ENCODE data around the gene CUBN. TPM values are rescaled to one million over a fixed set of nuclear protein-coding genes. Genes with fewer than 3 reads are reported as not detected.

Gene CUBN
- total and polyA plus RNA-seq, 9 of the 15 experiments (the other 6 are each of a cell fraction or from before 2014, with no cell fraction given) = 0.04 to 0.33 (median 0.09) TPM

- ChIA-PET POLR2A (no interaction called here), CTCF (ENCODE audit: low intra/inter-chr PET ratio) (no interaction called here)
- no peaks in the 10 kb centered on the region for H3K79me2 ChIP-seq (ENCODE audit: control insufficient read depth, insufficient read depth, low read length)
- H3K27me3 ChIP-seq (ENCODE audit: control insufficient read depth in 2 of 2, insufficient read depth in 2 of 2, low read length in 2 of 2) = no peaks in the 10 kb centered on the region
- FAIRE-seq (peak; percentile 61), DNase-seq (ENCODE audit: extremely low read depth in 1 of 4, low spot score in 3 of 4) (peak; percentile 20 to 72 (median 37)), ATAC-seq (peak; percentile 86)
- H3K9me1 ChIP-seq (ENCODE audit: control insufficient read depth, insufficient read depth, low read length) = no peaks in the 10 kb centered on the region
- BruUV-seq (replicated peaks) = no TSS peak
- intact Hi-C loops (cut with micrococcal nuclease) = loop anchor here (5.0 to 10.0 kb wide), 3 partner anchors 51 to 194 kb away; no protein-coding TSS in a partner anchor
- WGBS (ENCODE audit: insufficient coverage, low coverage, missing lambda C conversion rate) = 49% methylated on average over 8 of the region's 8 CpGs
- no peak overlapping the region for H3K27ac ChIP-seq (ENCODE audit: extremely low read depth, low read depth, low read length)
- H4K20me1 ChIP-seq (replicated peaks; ENCODE audit: control insufficient read depth, insufficient read depth, low read length) = no peaks in the 10 kb centered on the region
- in situ Hi-C loops (cut with MboI) = no loop called here
- H3K4me2 ChIP-seq (ENCODE audit: insufficient read depth, low read length) = no peak overlapping the region
- no peaks in the 10 kb centered on the region for H3K9me3 ChIP-seq (replicated peaks; ENCODE audit: control insufficient read depth, insufficient read depth, low read depth, low read length)
- peak overlapping the region; percentile 23; the same call in 1 of the 2 replicates for H2AFZ ChIP-seq (ENCODE audit: low read depth, low read length)
- H3K9ac ChIP-seq (ENCODE audit: insufficient read depth in 1 of 2, low read depth in 2 of 2, low read length in 2 of 2) = no peak overlapping the region
- H3K36me3 ChIP-seq (ENCODE audit: control insufficient read depth, insufficient read depth, low read length) = no peaks in the 10 kb centered on the region
- no peak overlapping the region for H3K4me3 ChIP-seq
- peaks cover 0 to 6% of the 10 kb centered on the region in 2 experiments; a peak in 1 of 5 replicates for H3K4me1 ChIP-seq (replicated peaks in 1 of 2; ENCODE audit: control insufficient read depth in 2 of 2, insufficient read depth in 2 of 2, low read length in 2 of 2)
- TF ChIP-seq TCF15 (CRISPR knock-in tag; IDR thresholded peaks at IDR 0.05) (no peak), CXXC5 (CRISPR knock-in tag; IDR thresholded peaks at IDR 0.05) (no peak), ZNF780A (CRISPR knock-in tag; IDR thresholded peaks at IDR 0.05) (no peak), MEIS2 (IDR thresholded peaks at IDR 0.05; ENCODE audit: partially characterized antibody) (peak; percentile 70), SMARCB1 (IDR thresholded peaks at IDR 0.05; ENCODE audit: insufficient read length, low read depth) (no peak), ZNF133 (CRISPR knock-in tag; IDR thresholded peaks at IDR 0.05) (no peak), ZNF785 (CRISPR knock-in tag; IDR thresholded peaks at IDR 0.05) (no peak), ZNF41 (CRISPR knock-in tag; conservative IDR thresholded peaks at IDR 0.05) (no peak), MEF2A (IDR thresholded peaks at IDR 0.05; ENCODE audit: control insufficient read depth, low read depth, low read length) (no peak), FIP1L1 (IDR thresholded peaks at IDR 0.05; ENCODE audit: low read depth, low read length, poor library complexity, severe bottlenecking) (no peak), PML (IDR thresholded peaks at IDR 0.05; ENCODE audit: low read length) (no peak)
- TF ChIP-seq, protein P1, sequence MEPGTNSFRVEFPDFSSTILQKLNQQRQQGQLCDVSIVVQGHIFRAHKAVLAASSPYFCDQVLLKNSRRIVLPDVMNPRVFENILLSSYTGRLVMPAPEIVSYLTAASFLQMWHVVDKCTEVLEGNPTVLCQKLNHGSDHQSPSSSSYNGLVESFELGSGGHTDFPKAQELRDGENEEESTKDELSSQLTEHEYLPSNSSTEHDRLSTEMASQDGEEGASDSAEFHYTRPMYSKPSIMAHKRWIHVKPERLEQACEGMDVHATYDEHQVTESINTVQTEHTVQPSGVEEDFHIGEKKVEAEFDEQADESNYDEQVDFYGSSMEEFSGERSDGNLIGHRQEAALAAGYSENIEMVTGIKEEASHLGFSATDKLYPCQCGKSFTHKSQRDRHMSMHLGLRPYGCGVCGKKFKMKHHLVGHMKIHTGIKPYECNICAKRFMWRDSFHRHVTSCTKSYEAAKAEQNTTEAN (CRISPR knock-in tag; IDR thresholded peaks at IDR 0.05) = no peak
- TF ChIP-seq, protein P2, sequence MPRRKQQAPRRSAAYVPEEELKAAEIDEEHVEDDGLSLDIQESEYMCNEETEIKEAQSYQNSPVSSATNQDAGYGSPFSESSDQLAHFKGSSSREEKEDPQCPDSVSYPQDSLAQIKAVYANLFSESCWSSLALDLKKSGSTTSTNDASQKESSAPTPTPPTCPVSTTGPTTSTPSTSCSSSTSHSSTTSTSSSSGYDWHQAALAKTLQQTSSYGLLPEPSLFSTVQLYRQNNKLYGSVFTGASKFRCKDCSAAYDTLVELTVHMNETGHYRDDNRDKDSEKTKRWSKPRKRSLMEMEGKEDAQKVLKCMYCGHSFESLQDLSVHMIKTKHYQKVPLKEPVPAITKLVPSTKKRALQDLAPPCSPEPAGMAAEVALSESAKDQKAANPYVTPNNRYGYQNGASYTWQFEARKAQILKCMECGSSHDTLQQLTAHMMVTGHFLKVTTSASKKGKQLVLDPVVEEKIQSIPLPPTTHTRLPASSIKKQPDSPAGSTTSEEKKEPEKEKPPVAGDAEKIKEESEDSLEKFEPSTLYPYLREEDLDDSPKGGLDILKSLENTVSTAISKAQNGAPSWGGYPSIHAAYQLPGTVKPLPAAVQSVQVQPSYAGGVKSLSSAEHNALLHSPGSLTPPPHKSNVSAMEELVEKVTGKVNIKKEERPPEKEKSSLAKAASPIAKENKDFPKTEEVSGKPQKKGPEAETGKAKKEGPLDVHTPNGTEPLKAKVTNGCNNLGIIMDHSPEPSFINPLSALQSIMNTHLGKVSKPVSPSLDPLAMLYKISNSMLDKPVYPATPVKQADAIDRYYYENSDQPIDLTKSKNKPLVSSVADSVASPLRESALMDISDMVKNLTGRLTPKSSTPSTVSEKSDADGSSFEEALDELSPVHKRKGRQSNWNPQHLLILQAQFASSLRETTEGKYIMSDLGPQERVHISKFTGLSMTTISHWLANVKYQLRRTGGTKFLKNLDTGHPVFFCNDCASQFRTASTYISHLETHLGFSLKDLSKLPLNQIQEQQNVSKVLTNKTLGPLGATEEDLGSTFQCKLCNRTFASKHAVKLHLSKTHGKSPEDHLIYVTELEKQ (CRISPR knock-in tag; IDR thresholded peaks at IDR 0.05) = no peak
These were observed 178.7 kb downstream of the CUBN start for GRCh38 chr10:16950656-16951601.

Measured in K562 (cell line).